K562 (cell line): ENCODE measurements around the gene ZBTB24. TPM values are rescaled to one million over a fixed set of nuclear protein-coding genes. Genes with fewer than 3 reads are reported as not detected.

Experiments
- ARID4B ChIP-seq: sonication (generic); formaldehyde crosslinking; IDR thresholded peaks from 2 replicates; pipeline ENCODE4 v1.8.0; 2022; ENCODE audit warnings: mild to moderate bottlenecking, missing genetic modification reagents
- BMI1 ChIP-seq: fragments of 150-350 bp; IDR thresholded peaks from 2 replicates; pipeline ENCODE4 v1.6.1; 2014; ENCODE audit warnings: low read length
- CHD1 ChIP-seq: fragments of 200-600 bp; sonication (generic); IDR thresholded peaks from one replicate; pipeline ENCODE4 v1.6.1; 2012; ENCODE audit warnings: mild to moderate bottlenecking, moderate library complexity, low read length, inconsistent platforms
- GABPB1 ChIP-seq: sonication (generic); formaldehyde crosslinking; IDR thresholded peaks from 2 replicates; pipeline ENCODE4 v1.8.0; 2022; ENCODE audit warnings: mild to moderate bottlenecking, missing genetic modification reagents
- GATAD2A ChIP-seq: fragments of 450-650 bp; IDR thresholded peaks from 2 replicates; pipeline ENCODE4 v1.6.1; 2017
- HDAC2 ChIP-seq: fragments of 450-650 bp; IDR thresholded peaks from 2 replicates; pipeline ENCODE4 v1.6.1; 2016; ENCODE audit warnings: mild to moderate bottlenecking
- MLLT1 ChIP-seq, 2 experiments: fragments of 450-650 bp; IDR thresholded peaks; 2 replicates each; pipeline ENCODE4 v1.6.1; 2016
- MNT ChIP-seq, 2 experiments: fragments of 450-650 bp; conservative IDR thresholded peaks; 2 replicates each; pipeline ENCODE4 v1.6.1; 2017; ENCODE audit warnings: mild to moderate bottlenecking in 2 of 2, moderate library complexity in 2 of 2
- NR1H2 ChIP-seq: sonication (generic); formaldehyde crosslinking; IDR thresholded peaks from 2 replicates; pipeline ENCODE4 v1.4.0; 2020; ENCODE audit warnings: mild to moderate bottlenecking, missing genetic modification reagents
- NRF1 ChIP-seq, 2 experiments: fragments of 450-650 bp; IDR thresholded peaks in 1 of 2; conservative IDR thresholded peaks in 1 of 2; 2 replicates each; pipeline ENCODE4 v1.6.1; 2014; ENCODE audit warnings: mild to moderate bottlenecking in 2 of 2
- ZBTB11 ChIP-seq, 3 experiments: fragments of 200-800 bp in 1 of 3; fragments of 250-450 bp in 1 of 3; fragments of 450-650 bp in 1 of 3; sonication (Bioruptor Pico) in 1 of 3; sonication (Bioruptor generic) in 1 of 3; formaldehyde crosslinking in 1 of 3; IDR thresholded peaks; 2 replicates each; pipeline versions ENCODE4 v1.6.1 to v1.8.0; 2016 to 2022; ENCODE audit warnings: mild to moderate bottlenecking in 2 of 3, missing genetic modification characterization in 2 of 3, missing compliant biosample characterization in 1 of 3, moderate library complexity in 1 of 3
- ZNF263 ChIP-seq: sonication (generic); formaldehyde crosslinking; IDR thresholded peaks from 2 replicates; pipeline ENCODE4 v1.8.0; 2022; ENCODE audit warnings: mild to moderate bottlenecking, missing genetic modification reagents, borderline replicate concordance
- ZNF282 ChIP-seq: sonication (generic); formaldehyde crosslinking; IDR thresholded peaks from 2 replicates; pipeline ENCODE4 v1.8.1; 2023; ENCODE audit warnings: missing genetic modification reagents
- ZNF511 ChIP-seq: sonication (generic); formaldehyde crosslinking; IDR thresholded peaks from 2 replicates; pipeline ENCODE4 v1.8.0; 2022; ENCODE audit warnings: mild to moderate bottlenecking, missing genetic modification reagents
- polyA plus RNA-seq, 8 experiments: library from polyadenylated mRNA; depleted of rRNA in 4 of 8; stranded (reverse) in 5 of 8; unstranded in 3 of 8; fragments of >200 nt; fragmentation: Nextera tagmentation in 2 of 8; fragmentation: Illumina TruSeq in 1 of 8; extraction: Ambion mirVana in 2 of 8; extraction: Trizol in 1 of 8; gene quantifications; 2 replicates each; pipeline versions ENCODE4 v1.2.1 to v1.2.3, GENCODE V29; 2011 to 2014; ENCODE audit warnings: inconsistent platforms in 1 of 8, missing spikeins in 1 of 8
- total RNA-seq, 7 experiments: library from RNA; depleted of rRNA in 6 of 7; stranded (reverse); fragments of >200 nt in 6 of 7; fragmentation: Illumina TruSeq in 2 of 7; extraction: Trizol in 2 of 7; gene quantifications; 2 replicates each; pipeline versions ENCODE4 v1.2.1 to v1.2.3, GENCODE V29; 2011 to 2021; ENCODE audit warnings: low replicate concordance in 1 of 7

Gene ZBTB24
- total and polyA plus RNA-seq, 9 of the 15 experiments (the other 6 are each of a cell fraction or from before 2014, with no cell fraction given), result 2.0 to 16.7 (median 8.3) TPM

- TF ChIP-seq ZBTB11 (CRISPR knock-in tag; IDR thresholded peaks at IDR 0.05), result peak in 1 of 3 experiments; percentile 40; a peak in 1 of 6 replicates
- peak; percentile 40; the same call in 1 of the 2 replicates for TF ChIP-seq GABPB1
- no peak for TF ChIP-seq ZNF282 (CRISPR knock-in tag)
- peak; percentile 63 for TF ChIP-seq ZNF263
- TF ChIP-seq MNT (conservative IDR thresholded peaks at IDR 0.05), result peak in 1 of 2 experiments; percentile 6; a peak in 1 of 4 replicates
- no peak for TF ChIP-seq GATAD2A
- TF ChIP-seq HDAC2, result 0 out of 2 replicates have a peak, but pooled peaks have one; percentile 44
- TF ChIP-seq BMI1, result no peak
- TF ChIP-seq ZNF511 (CRISPR knock-in tag), result peak; percentile 82
- peak in 1 of 2 experiments; percentile 2; a peak in 2 of 4 replicates for TF ChIP-seq NRF1 (conservative IDR thresholded peaks at IDR 0.05 in 1 of 2, IDR thresholded peaks at IDR 0.05 in 1 of 2)
- peak; percentile 54 for TF ChIP-seq CHD1
- 0 out of 2 replicates have a peak, but pooled peaks have one; percentile 23 for TF ChIP-seq NR1H2 (CRISPR knock-in tag)
- peak; percentile 8; the same call in 1 of the 2 replicates for TF ChIP-seq ARID4B (CRISPR knock-in tag)
- peak in 1 of 2 experiments; percentile 38; a peak in 1 of 4 replicates for TF ChIP-seq MLLT1 (IDR thresholded peaks at IDR 0.05)
Observed at GRCh38 chr6:109441069-109441816, 41.8 kb downstream of the ZBTB24 start (continued).
